ENCODE measurements around the gene CCDC85B. TPM values are rescaled to one million over a fixed set of nuclear protein-coding genes. Genes with fewer than 3 reads are reported as not detected.

CCDC85B gene
- total RNA-seq, 1 experiment from 2014 or later, result 85.4 TPM

DNA sequence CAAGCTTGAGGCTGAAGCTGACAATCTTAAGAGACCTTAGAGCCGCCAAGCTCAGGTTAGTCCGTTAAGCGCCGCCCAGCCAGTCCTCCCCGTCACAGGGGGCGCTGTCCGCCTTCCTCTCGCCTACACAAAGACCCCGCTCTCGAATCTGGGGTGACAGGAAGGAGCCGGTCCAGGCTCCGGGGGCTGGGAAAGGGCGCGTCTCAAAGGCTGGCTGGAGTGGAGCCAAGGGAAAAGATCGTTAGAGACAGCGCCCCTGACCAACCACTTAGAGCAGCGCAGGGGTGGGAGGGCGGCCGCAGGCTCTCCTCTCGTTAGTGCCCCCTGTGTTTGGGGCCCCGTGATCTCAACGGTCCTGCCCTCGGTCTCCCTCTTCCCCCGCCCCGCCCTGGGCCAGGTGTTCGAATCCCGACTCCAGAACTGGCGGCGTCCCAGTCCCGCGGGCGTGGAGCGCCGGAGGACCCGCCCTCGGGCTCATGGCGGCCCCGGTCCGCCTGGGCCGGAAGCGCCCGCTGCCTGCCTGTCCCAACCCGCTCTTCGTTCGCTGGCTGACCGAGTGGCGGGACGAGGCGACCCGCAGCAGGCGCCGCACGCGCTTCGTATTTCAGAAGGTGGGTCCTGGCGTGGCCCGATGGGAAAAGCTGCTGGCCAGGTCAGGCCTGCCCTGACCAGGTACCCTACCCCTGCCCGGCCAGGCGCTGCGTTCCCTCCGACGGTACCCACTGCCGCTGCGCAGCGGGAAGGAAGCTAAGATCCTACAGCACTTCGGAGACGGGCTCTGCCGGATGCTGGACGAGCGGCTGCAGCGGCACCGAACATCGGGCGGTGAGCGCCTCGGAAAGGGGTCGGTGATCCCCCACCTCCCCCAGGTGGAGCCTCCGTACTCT is 30.0 kb upstream of the CCDC85B start, which contains the start of gene MUS81:
Gene MUS81, plus strand, starts transcription at position 156 of the 887 bp plus-strand sequence. Its CDS starts 321 bp downstream, at position 477.
- peak; percentile 89; the same call in 1 of the 2 replicates for TF ChIP-seq SIN3A (IDR thresholded peaks at IDR 0.05; ENCODE audit: borderline replicate concordance, insufficient read depth, low read depth, low read length)
- TF ChIP-seq, protein P1, sequence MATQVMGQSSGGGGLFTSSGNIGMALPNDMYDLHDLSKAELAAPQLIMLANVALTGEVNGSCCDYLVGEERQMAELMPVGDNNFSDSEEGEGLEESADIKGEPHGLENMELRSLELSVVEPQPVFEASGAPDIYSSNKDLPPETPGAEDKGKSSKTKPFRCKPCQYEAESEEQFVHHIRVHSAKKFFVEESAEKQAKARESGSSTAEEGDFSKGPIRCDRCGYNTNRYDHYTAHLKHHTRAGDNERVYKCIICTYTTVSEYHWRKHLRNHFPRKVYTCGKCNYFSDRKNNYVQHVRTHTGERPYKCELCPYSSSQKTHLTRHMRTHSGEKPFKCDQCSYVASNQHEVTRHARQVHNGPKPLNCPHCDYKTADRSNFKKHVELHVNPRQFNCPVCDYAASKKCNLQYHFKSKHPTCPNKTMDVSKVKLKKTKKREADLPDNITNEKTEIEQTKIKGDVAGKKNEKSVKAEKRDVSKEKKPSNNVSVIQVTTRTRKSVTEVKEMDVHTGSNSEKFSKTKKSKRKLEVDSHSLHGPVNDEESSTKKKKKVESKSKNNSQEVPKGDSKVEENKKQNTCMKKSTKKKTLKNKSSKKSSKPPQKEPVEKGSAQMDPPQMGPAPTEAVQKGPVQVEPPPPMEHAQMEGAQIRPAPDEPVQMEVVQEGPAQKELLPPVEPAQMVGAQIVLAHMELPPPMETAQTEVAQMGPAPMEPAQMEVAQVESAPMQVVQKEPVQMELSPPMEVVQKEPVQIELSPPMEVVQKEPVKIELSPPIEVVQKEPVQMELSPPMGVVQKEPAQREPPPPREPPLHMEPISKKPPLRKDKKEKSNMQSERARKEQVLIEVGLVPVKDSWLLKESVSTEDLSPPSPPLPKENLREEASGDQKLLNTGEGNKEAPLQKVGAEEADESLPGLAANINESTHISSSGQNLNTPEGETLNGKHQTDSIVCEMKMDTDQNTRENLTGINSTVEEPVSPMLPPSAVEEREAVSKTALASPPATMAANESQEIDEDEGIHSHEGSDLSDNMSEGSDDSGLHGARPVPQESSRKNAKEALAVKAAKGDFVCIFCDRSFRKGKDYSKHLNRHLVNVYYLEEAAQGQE (IDR thresholded peaks at IDR 0.05; ENCODE audit: insufficient read depth in 1 of 2, low read depth in 2 of 2, low read length in 1 of 2), result peak in 1 of 2 experiments; percentile 26; a peak in 1 of 4 replicates
- TF ChIP-seq, protein P2, sequence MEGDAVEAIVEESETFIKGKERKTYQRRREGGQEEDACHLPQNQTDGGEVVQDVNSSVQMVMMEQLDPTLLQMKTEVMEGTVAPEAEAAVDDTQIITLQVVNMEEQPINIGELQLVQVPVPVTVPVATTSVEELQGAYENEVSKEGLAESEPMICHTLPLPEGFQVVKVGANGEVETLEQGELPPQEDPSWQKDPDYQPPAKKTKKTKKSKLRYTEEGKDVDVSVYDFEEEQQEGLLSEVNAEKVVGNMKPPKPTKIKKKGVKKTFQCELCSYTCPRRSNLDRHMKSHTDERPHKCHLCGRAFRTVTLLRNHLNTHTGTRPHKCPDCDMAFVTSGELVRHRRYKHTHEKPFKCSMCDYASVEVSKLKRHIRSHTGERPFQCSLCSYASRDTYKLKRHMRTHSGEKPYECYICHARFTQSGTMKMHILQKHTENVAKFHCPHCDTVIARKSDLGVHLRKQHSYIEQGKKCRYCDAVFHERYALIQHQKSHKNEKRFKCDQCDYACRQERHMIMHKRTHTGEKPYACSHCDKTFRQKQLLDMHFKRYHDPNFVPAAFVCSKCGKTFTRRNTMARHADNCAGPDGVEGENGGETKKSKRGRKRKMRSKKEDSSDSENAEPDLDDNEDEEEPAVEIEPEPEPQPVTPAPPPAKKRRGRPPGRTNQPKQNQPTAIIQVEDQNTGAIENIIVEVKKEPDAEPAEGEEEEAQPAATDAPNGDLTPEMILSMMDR (IDR thresholded peaks at IDR 0.05), result peak; percentile 97; the same call in 1 of the 2 replicates
- peak; percentile 85; the same call in 1 of the 2 replicates for TF ChIP-seq POLR2AphosphoS5 (IDR thresholded peaks at IDR 0.05; ENCODE audit: low read depth, low read length)
- TF ChIP-seq TCF7L2 (IDR thresholded peaks at IDR 0.05; ENCODE audit: low read depth, low read length), result peak; percentile 69; the same call in 1 of the 2 replicates

DNA sequence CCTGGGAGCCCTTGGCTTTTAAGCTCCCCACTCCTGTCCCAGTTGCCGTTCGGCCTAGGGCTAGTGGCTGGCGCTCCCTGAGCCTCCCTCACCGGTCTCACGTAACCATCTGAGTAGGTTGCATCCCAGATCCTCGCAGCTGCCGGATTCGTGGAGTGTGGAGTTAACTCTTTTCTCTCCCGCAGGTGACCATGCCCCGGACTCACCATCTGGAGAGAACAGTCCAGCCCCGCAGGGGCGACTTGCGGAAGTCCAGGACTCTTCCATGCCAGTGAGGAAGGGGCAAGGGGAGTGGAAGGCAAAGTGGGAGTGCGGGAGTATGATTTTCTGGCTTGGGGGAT is 29.3 kb upstream of the CCDC85B start:
- ATAC-seq, result no peak
- no peak for DNase-seq (ENCODE audit: low read depth, low spot score)
- ChIA-PET POLR2A (interaction anchor here (0.6 to 1.9 kb wide), 4 partner anchors 9 to 45 kb away, joined by 3 to 7 read pairs (median 4); no protein-coding TSS in a partner anchor), CTCF (interaction anchor here (3.3 kb wide), 1 partner anchor 24 kb away, joined by 14 read pairs; no protein-coding TSS in a partner anchor)
- peak overlapping the region; percentile 98 for H3K27ac ChIP-seq (ENCODE audit: low read length)
- in situ Hi-C loops (cut with HindIII; ENCODE audit: low pct_unique_long_range_greater_than_20kb, low sequenced_read_pairs), result no loop called here
- no TSS peak for BruUV-seq (replicated peaks)
- intact Hi-C loops (cut with micrococcal nuclease; ENCODE audit: unreplicated experiment), result no loop called here
- peak overlapping the region; percentile 85 to 99 for H3K4me3 ChIP-seq (ENCODE audit: low read depth in 2 of 2, low read length in 2 of 2)
- peaks cover 8% of the 10 kb centered on the region for H3K36me3 ChIP-seq (ENCODE audit: control insufficient read depth, insufficient read depth, low read length)
- TF ChIP-seq, protein P1 (IDR thresholded peaks at IDR 0.05; ENCODE audit: insufficient read depth in 1 of 2, low read depth in 2 of 2, low read length in 1 of 2), result no peak
- TF ChIP-seq POLR2AphosphoS5 (IDR thresholded peaks at IDR 0.05; ENCODE audit: low read depth, low read length) (no peak), TCF7L2 (IDR thresholded peaks at IDR 0.05; ENCODE audit: low read depth, low read length) (no peak), SIN3A (IDR thresholded peaks at IDR 0.05; ENCODE audit: borderline replicate concordance, insufficient read depth, low read depth, low read length) (no peak)
- TF ChIP-seq, protein P2 (IDR thresholded peaks at IDR 0.05), result no peak
- no peaks in the 10 kb centered on the region for H3K9me3 ChIP-seq (ENCODE audit: control insufficient read depth, insufficient read depth, low read depth, low read length)
- H3K4me1 ChIP-seq (ENCODE audit: control insufficient read depth, insufficient read depth, low read length), result peaks cover 27% of the 10 kb centered on the region
- no peaks in the 10 kb centered on the region for H3K27me3 ChIP-seq (ENCODE audit: control insufficient read depth, insufficient read depth, low read length)

More for the DNA sequence above, 30.0 kb upstream of the CCDC85B start, which contains the start of gene MUS81:
- ChIA-PET POLR2A (interaction anchor here (0.6 to 1.9 kb wide), 10 partner anchors 9 to 192 kb away, joined by 3 to 10 read pairs (median 4); partner anchors contain the start of genes CCDC85B, FIBP, KAT5 and SF3B2), CTCF (interaction anchor here (0.8 to 3.3 kb wide), 7 partner anchors 8 to 42 kb away, joined by 3 to 22 read pairs (median 4); partner anchors contain the start of genes CCDC85B and FIBP)
- no TSS peak for BruUV-seq (replicated peaks)
- H3K9me3 ChIP-seq (ENCODE audit: control insufficient read depth, insufficient read depth, low read depth, low read length), result no peaks in the 10 kb centered on the region
- H3K36me3 ChIP-seq (ENCODE audit: control insufficient read depth, insufficient read depth, low read length), result peaks cover 13% of the 10 kb centered on the region
- H3K4me1 ChIP-seq (ENCODE audit: control insufficient read depth, insufficient read depth, low read length), result peaks cover 33% of the 10 kb centered on the region
- intact Hi-C loops (cut with micrococcal nuclease; ENCODE audit: unreplicated experiment), result no loop called here
- DNase-seq (ENCODE audit: low read depth, low spot score), result peak; percentile 94
- in situ Hi-C loops (cut with HindIII; ENCODE audit: low pct_unique_long_range_greater_than_20kb, low sequenced_read_pairs), result no loop called here
- H3K27ac ChIP-seq (ENCODE audit: low read length), result peak within 1 kb of the TSS; percentile 98
- peak within 1 kb of the TSS; percentile 85 to 99 for H3K4me3 ChIP-seq (ENCODE audit: low read depth in 2 of 2, low read length in 2 of 2)
- H3K27me3 ChIP-seq (ENCODE audit: control insufficient read depth, insufficient read depth, low read length), result no peaks in the 10 kb centered on the region
- ATAC-seq, result peak; percentile 67

All from Panc1 (cell line).